Measurements from ENCODE around the gene NEK9. TPM values are rescaled to one million over a fixed set of nuclear protein-coding genes. Genes with fewer than 3 reads are reported as not detected.
A peak's percentile ranks its signal among the peaks of the same experiment; 100 is the strongest.

Gene NEK9
- total RNA-seq, 1 donor from 2014 or later = 97.7 TPM

GRCh38 chr14:75121552-75121951 lies 5.3 kb downstream of the NEK9 start:
- ATAC-seq = no peak
- no peak overlapping the region for H3K4me3 ChIP-seq

GRCh38 chr14:75120541-75121291 lies 6.1 kb downstream of the NEK9 start:
- no peak overlapping the region for H3K27ac ChIP-seq

More at GRCh38 chr14:75121552-75121951, 5.3 kb downstream of the NEK9 start:
- H3K4me1 ChIP-seq = peaks cover 42% of the 10 kb centered on the region
- TF ChIP-seq CTCF (IDR thresholded peaks at IDR 0.05) = no peak
- no peak for DNase-seq
- no peaks in the 10 kb centered on the region for H3K27me3 ChIP-seq (ENCODE audit: low read depth)
- H3K9me3 ChIP-seq = no peaks in the 10 kb centered on the region
- no peak overlapping the region for H3K27ac ChIP-seq
- intact Hi-C loops (cut with DNase I) = no loop called here
- H3K36me3 ChIP-seq = peaks cover 44% of the 10 kb centered on the region

GRCh38 chr14:75119056-75119455 lies 7.8 kb downstream of the NEK9 start:
- no peak for ATAC-seq

More at GRCh38 chr14:75120541-75121291, 6.1 kb downstream of the NEK9 start:
- intact Hi-C loops (cut with DNase I) = no loop called here
- Histone ChIP-seq H3K4me3 (no peak overlapping the region), H3K27me3 (ENCODE audit: low read depth) (no peaks in the 10 kb centered on the region), H3K9me3 (no peaks in the 10 kb centered on the region), H3K4me1 (peaks cover 34% of the 10 kb centered on the region), H3K36me3 (peaks cover 53% of the 10 kb centered on the region)
- no peak for TF ChIP-seq CTCF (IDR thresholded peaks at IDR 0.05)
- peak; percentile 53 to 61 for ATAC-seq
- DNase-seq = no peak

GRCh38 chr14:75113932-75114539 lies 12.8 kb downstream of the NEK9 start:
- no peaks in the 10 kb centered on the region for H3K9me3 ChIP-seq
- DNase-seq (no peak), ATAC-seq (no peak)
- H3K27me3 ChIP-seq (ENCODE audit: low read depth) = no peaks in the 10 kb centered on the region
- intact Hi-C loops (cut with DNase I) = no loop called here
- TF ChIP-seq CTCF (IDR thresholded peaks at IDR 0.05) = no peak
- H3K4me1 ChIP-seq = no peaks in the 10 kb centered on the region
- H3K4me3 ChIP-seq = no peak overlapping the region
- H3K36me3 ChIP-seq = peaks cover 100% of the 10 kb centered on the region
- H3K27ac ChIP-seq = no peak overlapping the region

More at GRCh38 chr14:75119056-75119455, 7.8 kb downstream of the NEK9 start:
- Histone ChIP-seq H3K36me3 (peaks cover 69% of the 10 kb centered on the region), H3K4me1 (peaks cover 17% of the 10 kb centered on the region), H3K9me3 (no peaks in the 10 kb centered on the region), H3K4me3 (no peak overlapping the region), H3K27me3 (ENCODE audit: low read depth) (no peaks in the 10 kb centered on the region), H3K27ac (no peak overlapping the region)
- no peak for DNase-seq
- intact Hi-C loops (cut with DNase I) = no loop called here
- TF ChIP-seq CTCF (IDR thresholded peaks at IDR 0.05) = no peak

GRCh38 chr14:75109877-75110276 lies 17.0 kb downstream of the NEK9 start:
- Histone ChIP-seq H3K9me3 (no peaks in the 10 kb centered on the region), H3K36me3 (peaks cover 100% of the 10 kb centered on the region), H3K4me3 (no peak overlapping the region), H3K27ac (no peak overlapping the region), H3K4me1 (no peaks in the 10 kb centered on the region), H3K27me3 (ENCODE audit: low read depth) (no peaks in the 10 kb centered on the region)
- no peak for TF ChIP-seq CTCF (IDR thresholded peaks at IDR 0.05)
- intact Hi-C loops (cut with DNase I) = no loop called here
- ATAC-seq = no peak
- no peak for DNase-seq
